Activated T-cell treated with anti-CD3 and anti-CD28 coated beads, Interleukin-2, amount 50 U/mL, for 1 hour (primary cell): ENCODE measurements around the gene MATN1.
A peak's percentile ranks its signal among the peaks of the same experiment; 100 is the strongest.
"Not testable (repeated sequence)": the region's sequence is repeated elsewhere in the genome, so short reads cannot be mapped to it uniquely, and the experiment has no call there.

Experiments
- DNase-seq: peaks from one replicate; pipeline ENCODE4 v3.0.0-alpha.2; 2020

Gene MATN1

GRCh38 chr1:30693822-30694221, 29.6 kb downstream of the MATN1 start:
- no peak for DNase-seq

GRCh38 chr1:30693366-30693765, 30.0 kb downstream of the MATN1 start:
- DNase-seq, result no peak

GRCh38 chr1:30692948-30693301, 30.5 kb downstream of the MATN1 start:
- no peak for DNase-seq

GRCh38 chr1:30692201-30692947, 31.0 kb downstream of the MATN1 start:
- DNase-seq, result no peak

GRCh38 chr1:30691480-30691879, 31.9 kb downstream of the MATN1 start:
- no peak for DNase-seq

GRCh38 chr1:30689901-30690645, 33.3 kb downstream of the MATN1 start:
- no peak for DNase-seq

- DNase-seq, result no peak
These were observed 34.2 kb downstream of the MATN1 start for GRCh38 chr1:30688920-30689794.

GRCh38 chr1:30688516-30688915, 34.9 kb downstream of the MATN1 start:
- not testable (repeated sequence) for DNase-seq

GRCh38 chr1:30687886-30688285, 35.5 kb downstream of the MATN1 start:
- DNase-seq, result no peak

GRCh38 chr1:30686236-30686935, 37.0 kb downstream of the MATN1 start:
- no peak for DNase-seq

GRCh38 chr1:30685796-30686165, 37.6 kb downstream of the MATN1 start:
- no peak for DNase-seq

GRCh38 chr1:30684881-30685795, 38.2 kb downstream of the MATN1 start:
- DNase-seq, result peak; percentile 42

- no peak for DNase-seq
These were observed 39.1 kb downstream of the MATN1 start for GRCh38 chr1:30684259-30684658.

- DNase-seq, result no peak
These were observed 39.7 kb downstream of the MATN1 start for GRCh38 chr1:30683699-30684098.

GRCh38 chr1:30682396-30683275, 40.7 kb downstream of the MATN1 start:
- DNase-seq, result no peak

- no peak for DNase-seq
These were observed 41.6 kb downstream of the MATN1 start for GRCh38 chr1:30681782-30682181.

GRCh38 chr1:30680879-30681278, 42.5 kb downstream of the MATN1 start:
- no peak for DNase-seq

GRCh38 chr1:30680429-30680828, 43.0 kb downstream of the MATN1 start:
- DNase-seq, result no peak

GRCh38 chr1:30679976-30680305, 43.4 kb downstream of the MATN1 start:
- DNase-seq, result no peak

- DNase-seq, result no peak
These were observed 44.0 kb downstream of the MATN1 start for GRCh38 chr1:30679201-30679975.
